K562 (cell line): ENCODE results near the gene GRB14.

Source experiments
- EZH2 ChIP-seq: IDR thresholded peaks from 2 replicates; pipeline ENCODE4 v1.6.1; 2012; ENCODE audit warnings: low read depth, mild to moderate bottlenecking, inconsistent platforms, low read length, borderline replicate concordance
- NEUROD1 ChIP-seq: fragments of 150-350 bp; IDR thresholded peaks from 2 replicates; pipeline ENCODE4 v1.6.1; 2014; ENCODE audit warnings: borderline replicate concordance, low read length, low read depth; ENCODE audit not compliant: partially characterized antibody
- NRF1 ChIP-seq, 2 experiments: fragments of 450-650 bp; IDR thresholded peaks in 1 of 2; conservative IDR thresholded peaks in 1 of 2; 2 replicates each; pipeline ENCODE4 v1.6.1; 2014; ENCODE audit warnings: mild to moderate bottlenecking in 2 of 2

- no peak for TF ChIP-seq NRF1 (conservative IDR thresholded peaks at IDR 0.05 in 1 of 2, IDR thresholded peaks at IDR 0.05 in 1 of 2)
- TF ChIP-seq NEUROD1, result no peak
- TF ChIP-seq EZH2, result no peak
Observed at GRCh38 chr2:164535280-164536025, 85.8 kb downstream of the GRB14 start.
